SH-SY5Y (cell line): ENCODE results near the gene PCP4.

Experiments used
- GATA2 ChIP-seq: IDR thresholded peaks from 2 replicates; pipeline ENCODE4 v1.6.1; 2011; ENCODE audit warnings: mild to moderate bottlenecking, low read depth, low read length
- GATA3 ChIP-seq: IDR thresholded peaks from 2 replicates; pipeline ENCODE4 v1.6.1; 2011; ENCODE audit warnings: low read depth, mild to moderate bottlenecking, low read length, moderate library complexity

DNA sequence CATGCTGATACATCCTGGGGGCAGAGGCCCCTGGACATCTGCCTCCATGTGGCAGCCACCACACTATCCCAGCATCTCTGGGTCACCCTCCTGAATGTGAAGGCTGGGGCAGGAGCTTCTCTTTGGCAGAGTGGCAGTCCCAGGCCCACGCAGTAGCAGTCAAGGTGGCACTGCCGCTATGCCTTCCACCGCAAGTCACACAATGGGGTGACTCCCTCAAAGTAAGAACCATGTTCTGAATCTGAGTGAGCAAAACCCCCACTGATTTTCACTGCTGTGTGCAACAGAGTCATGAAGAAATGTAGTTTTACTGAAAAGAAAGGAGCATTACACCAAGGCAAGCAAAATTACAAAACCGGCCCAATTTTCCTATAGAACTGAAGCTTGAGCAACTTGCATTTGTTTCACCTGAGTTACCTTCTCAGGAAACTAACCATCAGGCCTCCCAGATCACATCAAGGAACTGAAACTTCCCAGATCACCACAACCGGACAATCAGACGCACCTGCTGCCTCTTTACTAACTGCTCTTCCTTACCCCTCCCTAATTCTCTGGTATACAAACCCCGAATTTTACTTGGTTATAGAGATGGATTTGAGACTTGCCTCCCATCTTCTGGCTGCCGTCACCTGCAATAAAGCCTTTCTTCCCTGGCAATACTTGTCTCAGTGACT, 102.6 kb downstream of the PCP4 start:
- TF ChIP-seq GATA3 (no peak), GATA2 (no peak)
